B cell (primary cell): ENCODE results near the gene ADCY2. TPM values are rescaled to one million over a fixed set of nuclear protein-coding genes. Genes with fewer than 3 reads are reported as not detected.
"Not testable (repeated sequence)": the region's sequence is repeated elsewhere in the genome, so short reads cannot be mapped to it uniquely, and the experiment has no call there.

Experiments used
- ATAC-seq: fragments of 200-7000 bp; cut with Tn5 transposase; one replicate; pipeline ENCODE4 v1.10.0; 2021; ENCODE audit warnings: low read depth, mild to moderate bottlenecking, moderate number of reproducible peaks, moderate library complexity
- CTCF ChIA-PET: fragments of 350-600 bp; sonication (Branson Sonifier 250); formaldehyde crosslinking; loops from one replicate; lab custom pipeline; 2021; ENCODE audit warnings: antibody characterized with exemption, inconsistent platforms; lab: Charles Lee
- POLR2A ChIA-PET: fragments of 350-600 bp; sonication (Branson Sonifier 250); formaldehyde crosslinking; loops from one replicate; lab custom pipeline; 2021; ENCODE audit warnings: antibody characterized with exemption; lab: Charles Lee
- DNase-seq: peaks from one replicate; pipeline ENCODE4 v3.0.0; 2013
- H2AFZ ChIP-seq: 2 replicates; pipeline ENCODE4 v1.6.1; 2012; ENCODE audit warnings: mild to moderate bottlenecking, low read depth, low read length; ENCODE audit not compliant: insufficient read depth, poor library complexity, severe bottlenecking
- H3K27ac ChIP-seq, 2 donors: 1 replicate in 1 of 2; 2 replicates in 1 of 2; pipeline ENCODE4 v1.5.1; 2012 to 2013; ENCODE audit warnings: low read length in 2 of 2, mild to moderate bottlenecking in 2 of 2, moderate library complexity in 1 of 2
- H3K27me3 ChIP-seq, 4 experiments: fragments of 200-600 bp in 1 of 4; sonication (generic) in 1 of 4; replicated peaks in 1 of 4; 1 replicate in 2 of 4; 2 replicates in 2 of 4; pipeline versions ENCODE4 v1.6.1 to v1.7.0; 2013 to 2016; ENCODE audit warnings: low read length in 3 of 4, mild to moderate bottlenecking in 2 of 4, mixed read lengths in 1 of 4, moderate library complexity in 1 of 4; ENCODE audit not compliant: insufficient read depth in 4 of 4, control insufficient read depth in 3 of 4; ENCODE audit errors: control extremely low read depth in 1 of 4
- H3K36me3 ChIP-seq, 2 experiments: replicated peaks in 1 of 2; 1 replicate in 1 of 2; 2 replicates in 1 of 2; pipeline versions ENCODE4 v1.6.1 to v1.7.1; 2013; ENCODE audit warnings: low read length in 1 of 2; ENCODE audit not compliant: insufficient read depth in 2 of 2, control insufficient read depth in 1 of 2; ENCODE audit errors: control extremely low read depth in 1 of 2, extremely low read depth in 1 of 2
- H3K4me1 ChIP-seq, 2 donors: fragments of 200-600 bp in 1 of 2; sonication (generic) in 1 of 2; 1 replicate in 1 of 2; 2 replicates in 1 of 2; pipeline versions ENCODE4 v1.5.1 to v1.6.1; 2013 to 2017; ENCODE audit warnings: low read length in 2 of 2; ENCODE audit not compliant: control insufficient read depth in 2 of 2, insufficient read depth in 2 of 2
- H3K4me2 ChIP-seq: replicated peaks from 2 replicates; pipeline ENCODE3; 2012; ENCODE audit warnings: mild to moderate bottlenecking, low read depth, low read length; ENCODE audit not compliant: poor library complexity, severe bottlenecking
- H3K4me3 ChIP-seq, 5 experiments: fragments of 200-600 bp in 1 of 5; sonication (generic) in 1 of 5; 1 replicate in 3 of 5; 2 replicates in 2 of 5; pipeline versions ENCODE4 v1.5.1 to v1.7.0; 2011 to 2016; ENCODE audit warnings: low read length in 4 of 5, mild to moderate bottlenecking in 4 of 5, low read depth in 2 of 5, control low read depth in 1 of 5, moderate library complexity in 1 of 5; ENCODE audit not compliant: insufficient read depth in 1 of 5; ENCODE audit errors: control extremely low read depth in 1 of 5, extremely low read depth in 1 of 5
- H3K79me2 ChIP-seq: fragments of 200-600 bp; sonication (generic); one replicate; pipeline ENCODE4 v1.6.0; 2016; ENCODE audit warnings: low read length; ENCODE audit not compliant: control insufficient read depth, insufficient read depth
- H3K9ac ChIP-seq: fragments of 200-600 bp; sonication (generic); 2 replicates; pipeline ENCODE4 v1.6.1; 2017; ENCODE audit warnings: mild to moderate bottlenecking, low read length, moderate library complexity
- H3K9me3 ChIP-seq, 3 donors: one replicate each; pipeline versions ENCODE4 v1.6.1 to v1.7.1; 2013; ENCODE audit warnings: low read length in 2 of 3; ENCODE audit not compliant: control insufficient read depth in 2 of 3, insufficient read depth in 1 of 3; ENCODE audit errors: control extremely low read depth in 1 of 3
- H4K20me1 ChIP-seq: 2 replicates; pipeline ENCODE4 v1.6.0; 2012; ENCODE audit warnings: mild to moderate bottlenecking, low read length; ENCODE audit not compliant: insufficient read depth, control insufficient read depth, poor library complexity, severe bottlenecking
- H3K27ac Mint-ChIP-seq: one replicate; pipeline ENCODE4 v1.8.0; 2021; ENCODE audit warnings: mixed read lengths
- H3K27me3 Mint-ChIP-seq: one replicate; pipeline ENCODE4 v1.8.0; 2021; ENCODE audit warnings: mixed read lengths
- H3K4me1 Mint-ChIP-seq: one replicate; pipeline ENCODE4 v1.8.0; 2021; ENCODE audit warnings: mixed read lengths
- H3K4me3 Mint-ChIP-seq: one replicate; pipeline ENCODE4 v1.8.0; 2021; ENCODE audit warnings: mixed read lengths
- H3K9me3 Mint-ChIP-seq: one replicate; pipeline ENCODE4 v1.8.0; 2022; ENCODE audit warnings: mixed read lengths; ENCODE audit not compliant: insufficient read depth
- EZH2 ChIP-seq: IDR thresholded peaks from 2 replicates; pipeline ENCODE4 v1.6.1; 2012; ENCODE audit warnings: borderline replicate concordance, low read depth, mild to moderate bottlenecking, moderate library complexity, low read length; ENCODE audit not compliant: insufficient read depth, poor library complexity, severe bottlenecking
- WGBS: methylation state at CpG from one replicate; pipeline ENCODE4 v1.1.5; 2013; ENCODE audit warnings: missing lambda C conversion rate; ENCODE audit not compliant: insufficient coverage; 5-methylcytosine and 5-hydroxymethylcytosine counted together
- intact Hi-C: fragments of 100-400 bp; cut with micrococcal nuclease; formaldehyde crosslinking; loops from one replicate; pipeline ENCODE4 v1.10.0; 2022
- polyA plus RNA-seq: library from polyadenylated mRNA; depleted of rRNA; stranded (reverse); fragments of >200 nt; gene quantifications from 2 replicates; pipeline ENCODE4 v1.2.3, GENCODE V29; 2012
- total RNA-seq, 2 donors: library from RNA; stranded (reverse); fragments of 120-200 nt in 1 of 2; gene quantifications; 1 replicate in 1 of 2; 2 replicates in 1 of 2; pipeline versions ENCODE4 v1.2.3 to v1.2.4, GENCODE V29; 2013 to 2022
- TF ChIP-seq, protein P1 (sequence below): fragments of 200-600 bp; IDR thresholded peaks from one replicate; pipeline ENCODE4 v1.8.0; 2022; ENCODE audit warnings: antibody characterized with exemption, mild to moderate bottlenecking

ADCY2 gene
- total and polyA plus RNA-seq, 2 donors (not counting 1 experiment from before 2014, with no cell fraction given) = not detected

DNA sequence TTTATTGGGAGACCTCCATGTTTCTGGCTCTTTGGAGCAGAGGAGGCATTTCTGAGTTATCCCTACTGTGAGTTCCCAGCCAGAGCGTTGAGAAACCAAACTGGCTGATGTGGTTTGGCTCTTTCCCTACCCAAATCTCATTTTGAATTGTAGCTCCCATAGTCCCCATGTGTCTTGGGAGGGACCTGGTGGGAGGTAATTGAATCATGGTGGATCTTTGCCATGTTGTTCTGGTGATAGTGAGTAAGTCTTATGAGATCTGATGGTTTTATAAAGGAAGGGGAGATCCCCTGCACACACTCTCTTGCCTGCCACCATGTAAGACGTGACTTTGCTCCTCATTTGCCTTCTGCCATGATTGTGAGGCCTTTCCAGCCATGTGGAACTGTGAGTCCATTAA, 27.3 kb downstream of the ADCY2 start:
- H3K36me3 ChIP-seq, CTCF ChIA-PET, H3K9ac ChIP-seq, H4K20me1 ChIP-seq, H3K4me1 Mint-ChIP-seq, H3K27me3 ChIP-seq, H3K9me3 Mint-ChIP-seq, H3K27ac Mint-ChIP-seq, H3K27ac ChIP-seq, H2AFZ ChIP-seq, H3K4me2 ChIP-seq, DNase-seq, H3K4me3 Mint-ChIP-seq, H3K27me3 Mint-ChIP-seq, H3K79me2 ChIP-seq, H3K9me3 ChIP-seq, POLR2A ChIA-PET, H3K4me3 ChIP-seq, ATAC-seq, intact Hi-C loops, H3K4me1 ChIP-seq: not testable (repeated sequence)
- no CpG with 5 or more reads among the region's 2 CpGs for WGBS

DNA sequence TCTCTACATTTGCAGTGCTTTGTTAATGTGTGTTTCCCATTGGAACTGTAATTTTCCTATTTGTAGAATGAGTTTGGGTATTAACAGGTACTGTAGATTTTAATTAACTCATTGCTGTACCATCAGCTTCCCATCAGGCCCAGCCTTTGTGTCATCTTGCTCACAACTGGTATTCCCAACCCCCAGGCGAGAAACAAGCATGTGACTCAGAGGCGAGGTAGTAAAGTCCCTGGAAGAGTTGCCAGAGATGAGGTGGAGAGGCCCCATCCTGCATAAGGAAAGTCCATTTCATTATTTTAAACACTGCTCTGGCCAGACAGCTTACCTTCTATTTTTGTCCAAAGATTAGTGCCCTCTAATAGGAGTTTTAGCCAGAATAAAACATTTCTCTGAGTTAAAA, 29.9 kb downstream of the ADCY2 start:
- no peaks in the 10 kb centered on the region for H3K4me1 Mint-ChIP-seq
- Histone ChIP-seq H3K27ac (no peak overlapping the region), H2AFZ (no peak overlapping the region), H3K27me3 (no peaks in the 10 kb centered on the region), H3K4me1 (no peaks in the 10 kb centered on the region), H3K9me3 (no peaks in the 10 kb centered on the region), H3K36me3 (no peaks in the 10 kb centered on the region), H3K4me3 (no peak overlapping the region), H3K79me2 (no peaks in the 10 kb centered on the region), H4K20me1 (no peaks in the 10 kb centered on the region), H3K9ac (no peak overlapping the region), H3K4me2 (no peak overlapping the region)
- POLR2A ChIA-PET = no interaction called here
- TF ChIP-seq, protein P1, sequence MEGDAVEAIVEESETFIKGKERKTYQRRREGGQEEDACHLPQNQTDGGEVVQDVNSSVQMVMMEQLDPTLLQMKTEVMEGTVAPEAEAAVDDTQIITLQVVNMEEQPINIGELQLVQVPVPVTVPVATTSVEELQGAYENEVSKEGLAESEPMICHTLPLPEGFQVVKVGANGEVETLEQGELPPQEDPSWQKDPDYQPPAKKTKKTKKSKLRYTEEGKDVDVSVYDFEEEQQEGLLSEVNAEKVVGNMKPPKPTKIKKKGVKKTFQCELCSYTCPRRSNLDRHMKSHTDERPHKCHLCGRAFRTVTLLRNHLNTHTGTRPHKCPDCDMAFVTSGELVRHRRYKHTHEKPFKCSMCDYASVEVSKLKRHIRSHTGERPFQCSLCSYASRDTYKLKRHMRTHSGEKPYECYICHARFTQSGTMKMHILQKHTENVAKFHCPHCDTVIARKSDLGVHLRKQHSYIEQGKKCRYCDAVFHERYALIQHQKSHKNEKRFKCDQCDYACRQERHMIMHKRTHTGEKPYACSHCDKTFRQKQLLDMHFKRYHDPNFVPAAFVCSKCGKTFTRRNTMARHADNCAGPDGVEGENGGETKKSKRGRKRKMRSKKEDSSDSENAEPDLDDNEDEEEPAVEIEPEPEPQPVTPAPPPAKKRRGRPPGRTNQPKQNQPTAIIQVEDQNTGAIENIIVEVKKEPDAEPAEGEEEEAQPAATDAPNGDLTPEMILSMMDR = no peak
- no peak for TF ChIP-seq EZH2
- no CpG with 5 or more reads among the region's 2 CpGs for WGBS
- H3K9me3 Mint-ChIP-seq = peaks cover 2% of the 10 kb centered on the region
- intact Hi-C loops = no loop called here
- H3K27ac Mint-ChIP-seq = no peak overlapping the region
- H3K4me3 Mint-ChIP-seq = no peak overlapping the region
- DNase-seq (no peak), ATAC-seq (no peak)
- CTCF ChIA-PET = no interaction called here
- no peaks in the 10 kb centered on the region for H3K27me3 Mint-ChIP-seq
